Measurements from ENCODE around the gene PITX2.

DNA sequence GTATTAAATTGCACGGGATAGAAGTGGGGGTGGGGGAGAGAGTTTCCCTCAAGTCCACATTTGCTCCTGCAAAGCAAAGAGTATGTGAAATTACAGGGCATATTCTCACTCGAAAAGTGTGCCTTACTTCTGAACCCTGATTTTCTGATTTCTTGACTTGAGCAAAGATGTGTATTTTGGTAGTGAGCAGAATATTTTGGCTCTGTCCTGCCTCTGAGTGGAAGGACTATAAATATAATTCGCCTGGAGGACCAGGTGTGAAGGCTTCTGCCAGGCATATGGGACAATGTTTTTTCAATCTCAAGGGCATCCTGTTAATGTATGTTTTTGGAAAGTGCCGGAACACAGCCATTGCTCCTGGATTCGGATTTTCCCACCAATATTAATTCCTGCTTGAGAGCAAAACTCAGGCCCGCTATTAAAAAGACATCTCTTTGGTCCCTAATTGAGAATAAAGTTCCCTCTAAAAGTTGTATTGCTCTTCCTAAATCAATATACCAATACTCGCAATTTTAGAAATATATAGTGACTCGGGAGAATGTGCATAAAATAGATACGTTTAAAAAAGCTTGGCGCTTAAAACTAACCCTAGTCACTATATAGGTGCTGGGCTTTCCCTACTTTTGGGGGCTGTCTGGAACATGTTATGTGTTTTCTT lies 15.3 kb upstream of the PITX2 start:
- TF ChIP-seq, protein P1, sequence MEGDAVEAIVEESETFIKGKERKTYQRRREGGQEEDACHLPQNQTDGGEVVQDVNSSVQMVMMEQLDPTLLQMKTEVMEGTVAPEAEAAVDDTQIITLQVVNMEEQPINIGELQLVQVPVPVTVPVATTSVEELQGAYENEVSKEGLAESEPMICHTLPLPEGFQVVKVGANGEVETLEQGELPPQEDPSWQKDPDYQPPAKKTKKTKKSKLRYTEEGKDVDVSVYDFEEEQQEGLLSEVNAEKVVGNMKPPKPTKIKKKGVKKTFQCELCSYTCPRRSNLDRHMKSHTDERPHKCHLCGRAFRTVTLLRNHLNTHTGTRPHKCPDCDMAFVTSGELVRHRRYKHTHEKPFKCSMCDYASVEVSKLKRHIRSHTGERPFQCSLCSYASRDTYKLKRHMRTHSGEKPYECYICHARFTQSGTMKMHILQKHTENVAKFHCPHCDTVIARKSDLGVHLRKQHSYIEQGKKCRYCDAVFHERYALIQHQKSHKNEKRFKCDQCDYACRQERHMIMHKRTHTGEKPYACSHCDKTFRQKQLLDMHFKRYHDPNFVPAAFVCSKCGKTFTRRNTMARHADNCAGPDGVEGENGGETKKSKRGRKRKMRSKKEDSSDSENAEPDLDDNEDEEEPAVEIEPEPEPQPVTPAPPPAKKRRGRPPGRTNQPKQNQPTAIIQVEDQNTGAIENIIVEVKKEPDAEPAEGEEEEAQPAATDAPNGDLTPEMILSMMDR (IDR thresholded peaks at IDR 0.05): no peak
- TF ChIP-seq ZFX (IDR thresholded peaks at IDR 0.05; ENCODE audit: borderline replicate concordance): no peak
